HG03103 (cell line): Measurements from ENCODE around the gene PKLR.

ENCODE experiments used
- ATAC-seq: cut with Tn5 transposase; IDR thresholded peaks from one replicate; pipeline ENCODE4 v1.9.1; 2021; ENCODE audit warnings: low read depth; ENCODE audit not compliant: unreplicated experiment

Gene PKLR

DNA sequence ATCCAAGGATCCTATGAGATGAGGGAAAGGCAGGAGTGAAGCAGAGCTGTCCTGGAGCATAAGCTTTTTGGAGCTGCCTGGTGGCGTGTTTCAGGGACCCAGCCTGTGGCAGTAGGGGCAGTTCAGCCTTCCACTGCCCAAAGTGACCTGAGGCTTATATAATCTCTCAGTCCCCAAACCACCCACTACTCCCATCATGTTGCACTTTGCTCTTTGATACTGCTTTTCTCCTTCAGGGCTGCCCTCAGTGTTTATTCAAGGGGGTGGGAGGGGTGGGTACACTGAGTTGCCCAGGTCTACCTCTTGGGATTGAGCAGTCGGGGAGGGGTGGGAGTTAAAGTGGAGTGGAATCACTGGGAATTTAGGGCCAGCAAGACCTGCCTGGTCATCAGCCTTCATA, 14.7 kb downstream of the PKLR start:
- no peak for ATAC-seq

DNA sequence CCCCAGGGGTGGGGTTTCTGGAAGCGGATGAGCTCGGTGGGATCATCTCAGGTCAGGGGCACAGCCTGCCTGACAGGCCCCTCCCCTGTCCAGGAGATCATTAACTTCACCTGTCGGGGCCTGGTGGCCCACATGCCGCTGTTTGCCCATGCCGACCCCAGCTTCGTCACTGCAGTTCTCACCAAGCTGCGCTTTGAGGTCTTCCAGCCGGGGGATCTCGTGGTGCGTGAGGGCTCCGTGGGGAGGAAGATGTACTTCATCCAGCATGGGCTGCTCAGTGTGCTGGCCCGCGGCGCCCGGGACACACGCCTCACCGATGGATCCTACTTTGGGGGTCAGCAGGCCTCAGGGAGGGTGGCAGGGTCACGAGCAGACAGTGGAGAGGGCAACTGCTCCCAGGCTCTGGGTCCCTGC, 15.6 kb downstream of the PKLR start:
- no peak for ATAC-seq

GRCh38 chr1:155285063-155285462, 16.2 kb downstream of the PKLR start:
- ATAC-seq: no peak

- ATAC-seq: no peak
These were observed 16.8 kb downstream of the PKLR start for GRCh38 chr1:155284476-155284875.

GRCh38 chr1:155282488-155283091, 18.6 kb downstream of the PKLR start:
- no peak for ATAC-seq

GRCh38 chr1:155279268-155279667, 22.0 kb downstream of the PKLR start:
- ATAC-seq: no peak

GRCh38 chr1:155278689-155279160, 22.5 kb downstream of the PKLR start:
- ATAC-seq: no peak

- no peak for ATAC-seq
These were observed 23.1 kb downstream of the PKLR start for GRCh38 chr1:155277902-155278688.

DNA sequence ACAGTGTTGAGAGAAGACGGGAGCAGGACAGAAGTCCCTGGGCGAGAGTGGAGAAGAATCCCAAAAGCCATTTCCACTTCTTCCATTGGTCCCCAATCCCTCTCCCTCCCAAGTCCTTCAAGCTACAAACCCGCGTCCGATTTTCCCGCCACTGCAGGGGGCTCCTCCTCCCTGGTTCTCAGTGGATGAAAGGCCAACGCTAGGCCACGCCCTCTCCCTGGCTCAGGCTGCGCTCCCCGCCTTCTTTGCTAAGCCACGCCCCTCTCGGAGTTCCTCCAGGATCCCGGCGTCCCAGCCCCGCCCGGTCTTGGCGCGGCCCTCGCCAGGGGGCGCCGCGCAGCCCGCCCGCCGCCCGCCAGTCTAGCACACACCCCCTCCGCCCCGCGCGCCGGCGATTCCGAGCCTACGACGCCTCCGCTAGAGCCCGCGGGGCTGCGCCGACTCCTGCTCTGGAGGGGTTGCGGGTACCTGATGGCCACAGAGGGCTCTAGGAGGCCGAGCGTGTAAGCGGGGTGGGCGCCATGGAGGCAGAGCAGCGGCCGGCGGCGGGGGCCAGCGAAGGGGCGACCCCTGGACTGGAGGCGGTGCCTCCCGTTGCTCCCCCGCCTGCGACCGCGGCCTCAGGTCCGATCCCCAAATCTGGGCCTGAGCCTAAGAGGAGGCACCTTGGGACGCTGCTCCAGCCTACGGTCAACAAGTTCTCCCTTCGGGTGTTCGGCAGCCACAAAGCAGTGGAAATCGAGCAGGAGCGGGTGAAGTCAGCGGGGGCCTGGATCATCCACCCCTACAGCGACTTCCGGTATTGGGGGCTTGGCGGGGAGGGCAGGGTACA, 24.0 kb downstream of the PKLR start, which contains the start of gene HCN3:
TSS of gene HCN3 (plus strand) at position 394 of the 832 bp plus-strand sequence. CDS start at position 522, 128 bp downstream.
- ATAC-seq: peak; percentile 46

- peak; percentile 46 for ATAC-seq
These were observed 27.6 kb downstream of the PKLR start, which contains the start of gene CLK2 for GRCh38 chr1:155273343-155274245. CLK2 (minus strand) TSS chr1:155273504; CDS start chr1:155270977, 2,527 bp downstream.

DNA sequence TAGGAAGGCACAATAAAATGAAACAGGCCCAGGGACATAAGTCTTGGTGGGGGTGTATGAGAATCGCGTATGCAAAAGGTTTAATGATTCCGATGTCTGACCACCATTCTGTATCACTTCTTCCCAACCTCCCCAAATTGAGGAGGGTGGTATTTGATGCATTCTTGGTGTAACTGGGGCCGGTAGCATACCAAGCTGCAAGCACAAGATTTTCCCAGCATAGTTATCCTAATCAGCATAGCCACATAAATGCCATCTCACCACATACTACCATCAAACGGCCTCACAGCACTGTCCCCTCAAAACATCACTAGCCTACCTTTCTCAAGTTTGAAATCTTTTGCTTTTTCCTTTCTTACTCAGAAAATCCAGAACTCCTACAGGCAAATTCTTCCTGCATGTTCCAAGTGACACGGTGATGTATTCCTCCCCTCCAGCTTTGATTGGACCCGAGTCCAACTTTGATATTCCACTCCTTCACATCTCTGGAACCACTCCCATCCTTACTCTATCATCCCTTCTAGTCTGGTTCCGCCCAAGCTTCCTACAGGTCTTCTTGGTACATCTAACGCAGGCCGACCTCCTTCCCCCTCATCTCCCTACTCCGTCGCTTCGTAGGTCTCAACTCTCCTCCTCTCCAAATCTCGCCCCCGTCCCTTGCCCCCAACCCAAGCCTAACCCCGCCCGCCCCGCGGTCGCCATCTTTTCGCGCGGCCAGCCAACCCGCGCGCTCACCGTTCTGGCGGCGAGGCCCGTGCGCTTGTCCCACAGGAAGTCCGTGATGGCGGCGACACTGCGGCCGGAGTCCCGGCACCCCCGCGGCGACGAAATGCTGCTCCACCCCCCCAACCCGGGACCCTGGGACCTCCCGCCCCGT, 28.5 kb downstream of the PKLR start:
- peak; percentile 34 for ATAC-seq

GRCh38 chr1:155269381-155269780, 31.9 kb downstream of the PKLR start:
- ATAC-seq: no peak

DNA sequence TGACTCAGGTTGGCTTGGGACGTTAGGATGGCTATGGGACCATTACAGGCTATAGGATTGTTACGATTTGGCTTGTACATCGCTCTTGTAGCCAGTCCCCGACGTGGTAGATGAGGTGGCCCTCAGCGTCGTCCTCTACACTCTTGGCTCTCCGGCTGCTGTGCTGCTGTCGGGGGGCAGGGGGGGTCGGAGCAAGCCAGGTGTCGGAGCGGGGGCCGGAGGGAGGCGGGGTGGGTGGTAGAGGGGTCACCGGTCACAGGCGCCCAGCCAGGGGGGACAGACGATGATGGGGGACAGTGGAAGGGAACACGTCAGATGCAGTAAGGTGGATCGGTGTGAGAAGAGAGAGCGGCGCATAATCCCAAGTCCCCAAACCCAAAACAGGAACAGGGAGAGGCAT, 32.6 kb downstream of the PKLR start:
- no peak for ATAC-seq

- no peak for ATAC-seq
These were observed 33.9 kb downstream of the PKLR start for GRCh38 chr1:155267373-155267772.

DNA sequence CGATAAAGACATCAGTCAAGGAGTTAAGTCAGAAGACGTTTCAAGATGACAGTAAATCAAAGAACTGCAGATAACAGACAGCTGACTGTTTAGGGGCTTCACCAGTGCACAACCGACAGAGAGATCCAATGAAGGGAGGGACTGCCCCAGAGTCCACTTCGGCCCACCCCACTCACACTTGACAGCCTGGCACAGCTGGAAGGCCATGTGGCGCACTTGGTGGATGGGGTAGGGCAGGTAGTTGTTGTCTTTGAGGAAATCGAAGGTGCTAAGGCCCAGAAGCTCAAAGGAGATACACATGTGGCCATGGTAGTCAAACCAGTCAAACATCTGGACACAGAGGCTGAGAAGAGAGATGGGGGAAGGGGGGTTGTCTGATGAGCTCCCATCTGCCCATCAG, 34.7 kb downstream of the PKLR start:
- no peak for ATAC-seq

- no peak for ATAC-seq
These were observed 38.2 kb downstream of the PKLR start for GRCh38 chr1:155263067-155263466.

GRCh38 chr1:155261852-155262673, 39.2 kb downstream of the PKLR start, which contains the start of gene SCAMP3:
SCAMP3 (minus strand) TSS chr1:155262360; CDS start chr1:155262151, 209 bp downstream.
- ATAC-seq: peak; percentile 86

DNA sequence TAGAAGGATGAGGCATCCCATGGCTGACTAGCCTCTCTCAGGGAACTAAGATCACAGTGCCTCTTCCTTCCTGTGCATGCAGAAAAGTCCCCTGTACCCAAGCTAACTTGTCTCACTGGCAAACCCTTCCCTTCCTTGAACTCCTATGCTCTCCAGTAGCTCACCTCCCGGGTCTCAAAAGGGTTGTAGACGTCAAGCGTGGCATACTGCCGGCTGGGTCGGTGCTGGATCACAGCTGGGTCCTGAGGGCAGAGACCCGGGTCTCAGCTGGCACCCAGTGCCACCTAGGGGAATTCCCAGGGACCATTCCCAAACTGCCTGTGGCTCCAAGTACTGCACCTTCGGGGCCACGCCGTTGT, 39.8 kb downstream of the PKLR start:
- ATAC-seq: no peak
